ENCODE measurements around the gene BRME1.
"Not testable (repeated sequence)": the region's sequence is repeated elsewhere in the genome, so short reads cannot be mapped to it uniquely, and the experiment has no call there.

BRME1 gene

DNA sequence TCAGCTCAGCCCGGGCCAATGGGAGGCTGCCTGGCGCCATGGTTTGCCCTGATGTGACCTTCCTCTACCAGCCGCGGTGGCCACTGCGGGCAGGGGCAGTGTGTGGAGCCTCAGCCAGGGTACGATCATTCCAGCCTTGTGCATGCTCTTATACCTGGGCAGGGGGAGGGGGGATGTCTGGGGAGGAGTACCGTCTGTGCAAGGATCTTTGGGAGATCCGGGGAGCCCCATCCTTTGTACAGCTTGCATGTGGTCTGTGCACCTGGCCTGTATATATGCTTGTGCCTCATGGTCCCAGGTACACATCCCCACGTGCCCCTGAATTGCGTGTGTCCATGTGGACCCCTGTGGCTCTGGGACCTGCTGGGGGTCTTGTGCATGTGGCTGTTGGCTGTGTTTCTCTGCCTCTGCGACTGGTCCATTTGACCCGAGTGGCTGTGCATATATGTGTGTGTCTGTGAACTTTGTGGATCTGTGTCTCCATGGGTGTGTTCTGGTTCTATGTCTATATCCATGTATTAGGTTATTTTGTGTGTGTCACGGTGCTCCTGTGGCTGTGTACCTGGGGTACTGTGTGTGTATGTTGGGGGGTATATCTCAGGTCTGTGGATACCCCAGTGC is 41.8 kb downstream of the BRME1 start:
- no peak for DNase-seq (ENCODE audit: low read depth in 2 of 2)
- no peak overlapping the region for H3K4me3 ChIP-seq (replicated peaks in 1 of 2; ENCODE audit: low read depth in 2 of 2, low read length in 2 of 2)
- TF ChIP-seq, protein P1, sequence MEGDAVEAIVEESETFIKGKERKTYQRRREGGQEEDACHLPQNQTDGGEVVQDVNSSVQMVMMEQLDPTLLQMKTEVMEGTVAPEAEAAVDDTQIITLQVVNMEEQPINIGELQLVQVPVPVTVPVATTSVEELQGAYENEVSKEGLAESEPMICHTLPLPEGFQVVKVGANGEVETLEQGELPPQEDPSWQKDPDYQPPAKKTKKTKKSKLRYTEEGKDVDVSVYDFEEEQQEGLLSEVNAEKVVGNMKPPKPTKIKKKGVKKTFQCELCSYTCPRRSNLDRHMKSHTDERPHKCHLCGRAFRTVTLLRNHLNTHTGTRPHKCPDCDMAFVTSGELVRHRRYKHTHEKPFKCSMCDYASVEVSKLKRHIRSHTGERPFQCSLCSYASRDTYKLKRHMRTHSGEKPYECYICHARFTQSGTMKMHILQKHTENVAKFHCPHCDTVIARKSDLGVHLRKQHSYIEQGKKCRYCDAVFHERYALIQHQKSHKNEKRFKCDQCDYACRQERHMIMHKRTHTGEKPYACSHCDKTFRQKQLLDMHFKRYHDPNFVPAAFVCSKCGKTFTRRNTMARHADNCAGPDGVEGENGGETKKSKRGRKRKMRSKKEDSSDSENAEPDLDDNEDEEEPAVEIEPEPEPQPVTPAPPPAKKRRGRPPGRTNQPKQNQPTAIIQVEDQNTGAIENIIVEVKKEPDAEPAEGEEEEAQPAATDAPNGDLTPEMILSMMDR (IDR thresholded peaks at IDR 0.05; ENCODE audit: low read depth, low read length), result no peak

DNA sequence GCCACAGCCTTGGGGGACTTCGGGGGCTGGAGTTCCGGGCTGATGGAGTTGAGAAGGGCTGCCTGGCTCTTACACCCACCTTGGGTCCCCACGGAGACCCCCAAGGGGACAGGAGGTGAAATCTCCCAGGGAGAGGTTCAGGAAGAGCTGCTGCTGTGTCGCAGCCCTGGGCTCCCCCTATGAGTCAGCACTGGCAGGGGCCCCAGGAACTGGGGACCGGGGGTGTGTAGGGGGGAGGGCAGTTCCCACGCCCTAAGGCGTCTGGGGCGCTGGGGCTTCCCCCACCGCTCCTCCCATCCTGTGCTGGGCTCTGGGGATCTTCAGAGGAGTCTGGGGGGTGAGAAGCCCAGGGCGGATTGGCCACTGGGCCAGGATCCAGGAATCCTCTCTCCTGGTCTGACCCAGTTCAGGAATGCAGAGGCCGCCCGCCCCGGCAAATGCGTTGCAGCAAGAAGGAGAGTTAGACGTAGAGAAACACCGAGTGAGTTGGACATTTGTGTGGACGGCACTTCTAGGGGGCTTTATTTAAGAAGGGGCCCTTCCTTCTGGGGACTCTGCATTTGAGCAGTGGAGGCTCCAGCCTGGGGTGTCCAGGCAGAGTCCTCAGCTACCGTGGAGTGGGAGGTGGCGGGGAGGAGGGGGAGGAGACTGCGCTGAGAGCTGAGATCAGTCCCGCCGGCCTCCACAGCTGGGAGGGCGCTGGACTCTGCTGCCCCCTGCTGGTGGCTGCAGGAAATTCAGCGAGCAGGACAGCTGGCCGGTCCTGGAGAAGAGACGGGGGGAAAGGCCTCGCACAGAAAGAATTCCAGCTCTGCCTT is 44.0 kb downstream of the BRME1 start:
- H3K4me3 ChIP-seq (replicated peaks in 1 of 2; ENCODE audit: low read depth in 2 of 2, low read length in 2 of 2), result peak overlapping the region; percentile 29 to 46
- TF ChIP-seq, protein P1 (IDR thresholded peaks at IDR 0.05; ENCODE audit: low read depth, low read length), result peak; percentile 90
- DNase-seq (ENCODE audit: low read depth in 2 of 2), result peak; percentile 94 to 96

DNA sequence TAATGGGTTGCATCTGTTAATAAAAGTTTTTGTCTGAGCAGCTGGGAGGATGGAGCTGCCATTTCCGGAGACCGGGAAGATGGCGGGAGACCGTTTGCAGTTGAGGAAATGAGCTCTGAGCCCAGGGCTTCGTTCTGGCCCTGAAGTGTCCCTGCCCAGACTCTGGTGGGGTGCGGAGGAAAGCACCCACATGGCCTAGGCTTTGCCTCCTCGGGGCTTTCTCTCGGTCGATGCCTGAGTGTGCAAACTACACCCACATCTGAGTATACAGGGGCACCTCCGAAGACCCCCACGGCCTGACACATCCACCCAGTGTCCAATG is 44.6 kb downstream of the BRME1 start:
- TF ChIP-seq, protein P1 (IDR thresholded peaks at IDR 0.05; ENCODE audit: low read depth, low read length), result no peak
- peak overlapping the region in 1 of 2 donors; percentile 46 for H3K4me3 ChIP-seq (replicated peaks in 1 of 2; ENCODE audit: low read depth in 2 of 2, low read length in 2 of 2)
- peak in 1 of 2 donors; percentile 33 for DNase-seq (ENCODE audit: low read depth in 2 of 2)

DNA sequence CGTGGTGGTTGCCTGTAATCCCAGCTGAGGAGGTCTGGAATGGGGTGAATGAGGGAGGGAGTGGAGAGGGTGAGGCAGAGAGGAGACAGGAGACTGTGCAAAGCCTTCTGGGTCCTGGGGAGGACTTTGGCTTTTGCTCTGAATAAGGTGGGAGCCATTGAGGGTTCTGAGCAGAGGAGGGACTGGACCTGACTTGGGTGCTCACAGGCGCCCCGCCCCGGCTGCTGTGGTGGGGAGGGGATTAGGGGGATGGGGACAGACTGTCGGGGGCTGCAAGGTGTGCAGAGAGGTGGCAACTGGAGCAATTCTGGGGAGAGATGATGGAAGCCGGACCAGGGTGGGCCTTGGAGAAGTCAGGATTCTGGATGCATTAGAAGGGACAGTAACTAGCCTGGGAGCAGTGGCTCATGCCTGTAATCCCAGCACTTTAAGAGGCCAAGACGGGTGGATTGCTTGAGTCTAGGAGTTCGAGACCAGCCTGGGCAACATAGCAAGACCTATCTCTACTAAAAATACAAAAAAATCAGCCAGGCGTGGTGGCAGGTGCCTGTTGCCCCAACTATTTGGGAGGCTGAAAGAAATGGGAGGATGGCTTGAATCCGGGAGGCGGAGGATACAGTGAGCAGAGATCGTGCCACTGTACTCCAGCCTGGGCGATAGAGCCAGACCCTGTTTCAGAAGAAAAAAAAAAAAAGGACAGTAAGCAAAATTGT is 45.1 kb downstream of the BRME1 start:
- TF ChIP-seq, protein P1 (IDR thresholded peaks at IDR 0.05; ENCODE audit: low read depth, low read length), result no peak
- no peak for DNase-seq (ENCODE audit: low read depth in 2 of 2)
- no peak overlapping the region for H3K4me3 ChIP-seq (replicated peaks in 1 of 2; ENCODE audit: low read depth in 2 of 2, low read length in 2 of 2)

DNA sequence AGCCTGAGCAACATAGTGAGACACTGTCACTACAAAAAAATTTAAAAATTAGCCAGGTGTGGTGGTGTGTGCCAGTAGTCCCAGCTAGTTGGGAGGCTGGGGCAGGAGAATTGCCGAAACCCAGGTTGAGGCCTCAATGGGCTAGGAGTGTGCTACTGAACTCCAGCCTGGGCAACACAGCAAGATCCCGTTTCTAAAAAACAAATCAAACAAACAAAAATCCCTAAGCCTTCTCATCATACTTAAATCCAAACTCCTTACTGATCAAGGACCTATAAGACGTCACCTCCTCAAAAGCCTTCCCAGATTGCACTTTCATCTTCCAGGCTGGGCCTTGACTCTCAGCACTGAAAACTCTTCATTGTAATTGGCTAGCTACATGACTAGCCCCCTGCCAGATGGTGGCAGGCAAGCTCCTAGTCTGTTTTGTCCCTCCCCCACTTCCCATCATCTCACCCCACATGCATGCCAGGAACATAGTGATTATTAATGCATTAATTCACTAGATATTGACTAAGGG is 46.5 kb downstream of the BRME1 start:
- H3K4me3 ChIP-seq (replicated peaks in 1 of 2; ENCODE audit: low read depth in 2 of 2, low read length in 2 of 2), result no peak overlapping the region
- TF ChIP-seq, protein P1 (IDR thresholded peaks at IDR 0.05; ENCODE audit: low read depth, low read length), result no peak
- DNase-seq (ENCODE audit: low read depth in 2 of 2), result peak; percentile 57 to 60

DNA sequence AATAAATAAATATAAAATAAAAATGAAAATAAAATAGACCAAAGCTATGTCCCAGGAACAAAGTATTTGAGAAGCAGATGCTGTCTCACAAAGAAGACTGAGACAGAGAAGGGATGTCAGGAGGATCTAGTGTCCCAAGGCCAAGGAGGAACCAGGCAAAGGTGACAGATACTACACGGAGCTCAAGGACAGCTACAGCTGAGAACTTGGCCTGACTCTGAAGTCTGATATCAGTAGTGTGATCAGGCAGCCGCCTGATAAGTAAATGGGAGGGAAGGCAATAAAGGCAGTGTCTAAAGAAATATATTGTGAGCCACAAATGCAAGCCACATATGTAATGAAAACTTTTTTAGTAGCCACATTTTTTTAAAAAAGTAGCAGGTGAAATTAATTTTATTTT is 49.4 kb downstream of the BRME1 start:
- TF ChIP-seq, protein P1 (IDR thresholded peaks at IDR 0.05; ENCODE audit: low read depth, low read length), result no peak
- no peak for DNase-seq (ENCODE audit: low read depth in 2 of 2)
- no peak overlapping the region for H3K4me3 ChIP-seq (replicated peaks in 1 of 2; ENCODE audit: low read depth in 2 of 2, low read length in 2 of 2)

DNA sequence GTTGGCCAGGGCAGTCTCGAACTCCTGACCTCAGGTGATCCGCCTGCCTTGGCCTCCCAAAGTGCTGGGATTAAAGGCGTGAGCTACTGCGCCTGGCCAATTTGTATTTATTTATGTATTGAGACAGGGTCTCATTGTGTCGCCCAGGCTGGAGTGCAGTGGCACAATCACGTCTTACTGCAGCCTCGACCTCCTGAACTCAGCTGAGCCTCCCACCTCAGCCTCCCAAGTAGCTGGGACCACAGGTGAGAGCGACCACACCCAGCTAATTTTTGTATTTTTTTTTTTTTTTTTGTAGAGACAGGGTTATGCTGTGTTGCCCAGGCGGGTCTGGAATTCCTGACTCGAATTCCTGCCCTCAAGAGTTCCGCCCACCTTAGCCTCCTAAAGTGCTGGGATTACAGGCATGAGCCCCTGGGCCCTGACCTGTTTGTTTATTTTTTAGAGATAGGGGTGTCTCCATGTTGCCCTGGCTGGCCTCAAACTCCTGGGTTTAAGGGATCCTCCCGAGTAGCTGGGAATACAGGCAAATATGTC is 53.7 kb downstream of the BRME1 start:
- DNase-seq (ENCODE audit: low read depth in 2 of 2); H3K4me3 ChIP-seq (replicated peaks in 1 of 2; ENCODE audit: low read depth in 2 of 2, low read length in 2 of 2): not testable (repeated sequence)

DNA sequence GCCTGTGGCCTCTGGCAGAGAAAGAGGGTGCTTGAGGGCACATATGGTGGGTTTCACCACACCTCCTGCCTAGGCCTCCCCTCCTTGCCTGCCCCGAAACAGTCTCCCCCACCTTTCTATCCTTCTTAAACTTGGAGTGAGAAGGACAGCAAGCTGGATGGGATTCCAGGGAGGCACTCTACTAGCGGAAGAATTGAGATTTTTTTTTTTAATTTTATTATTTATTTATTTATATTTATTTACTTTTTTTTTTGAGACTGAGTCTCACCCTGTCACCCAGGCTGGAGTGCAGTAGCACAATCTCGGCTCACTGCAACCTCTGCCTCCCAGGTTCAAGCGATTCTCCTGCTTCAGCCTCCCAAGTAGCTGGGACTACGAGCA is 54.2 kb downstream of the BRME1 start:
- not testable (repeated sequence) for DNase-seq (ENCODE audit: low read depth in 2 of 2); H3K4me3 ChIP-seq (replicated peaks in 1 of 2; ENCODE audit: low read depth in 2 of 2, low read length in 2 of 2)

All from cardiac fibroblast (primary cell).